Eye (tissue), 1 donor: ENCODE results near the gene CDC45.
"Not testable (repeated sequence)": the region's sequence is repeated elsewhere in the genome, so short reads cannot be mapped to it uniquely, and the experiment has no call there.

Experiments used
- DNase-seq: peaks from one replicate; pipeline ENCODE4 v3.0.0-alpha.2; 2015

The CDC45 gene

GRCh38 chr22:19479355-19480172 lies at the start of gene CDC45:
TSS of gene CDC45 (plus strand) at chr22:19479920. CDS start at chr22:19479969, 49 bp downstream.
- peak; percentile 100 for DNase-seq

GRCh38 chr22:19429950-19430889 lies 49.5 kb upstream of the CDC45 start:
- no peak for DNase-seq

GRCh38 chr22:19430890-19431541 lies 48.7 kb upstream of the CDC45 start:
- DNase-seq = peak; percentile 65

GRCh38 chr22:19431649-19432132 lies 48.0 kb upstream of the CDC45 start, which contains the start of gene HIRA:
TSS of gene HIRA (minus strand) at chr22:19431733. CDS start at chr22:19431476, 257 bp downstream.
- DNase-seq = peak; percentile 91

DNA sequence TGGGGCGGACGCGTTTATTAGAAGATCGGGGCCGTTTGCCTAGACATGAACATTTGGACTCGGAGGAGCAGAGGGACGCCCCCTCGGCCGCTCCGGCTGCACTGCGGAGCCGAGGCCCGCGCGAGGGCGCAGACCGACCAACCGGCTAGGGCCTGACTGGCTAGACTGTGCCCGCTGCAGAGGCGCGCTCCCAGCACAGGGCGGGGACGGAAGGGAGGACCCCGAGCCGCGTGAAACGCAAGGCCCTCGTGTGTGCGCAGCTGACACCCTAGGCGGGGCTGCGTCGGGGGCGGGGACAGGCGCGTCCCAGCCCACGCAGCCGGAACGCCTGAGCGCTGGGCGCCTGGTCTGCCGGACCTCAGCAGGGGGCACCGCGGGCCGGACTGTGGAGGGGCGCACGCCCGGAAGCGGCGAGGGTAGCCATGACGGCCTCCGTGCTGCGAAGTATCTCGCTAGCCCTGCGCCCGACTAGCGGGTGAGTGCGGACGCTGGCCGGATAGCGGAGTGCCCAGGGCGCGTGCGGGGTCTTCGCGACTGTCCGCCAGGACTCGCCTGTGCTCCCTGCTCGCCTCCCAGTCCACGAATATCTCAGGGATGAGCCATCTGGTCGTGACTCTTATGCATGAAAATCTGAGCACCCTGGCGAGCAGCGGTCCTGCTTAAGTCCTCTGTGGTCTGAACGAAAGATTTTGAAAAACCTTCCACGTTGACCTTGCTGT lies 47.4 kb upstream of the CDC45 start, which contains the start of gene MRPL40:
Gene MRPL40, plus strand, starts transcription at position 413 of the 719 bp plus-strand sequence. Its CDS starts 10 bp downstream, at position 423.
- DNase-seq = peak; percentile 96

- DNase-seq = no peak
Measured at GRCh38 chr22:19434401-19434800, 45.3 kb upstream of the CDC45 start.

DNA sequence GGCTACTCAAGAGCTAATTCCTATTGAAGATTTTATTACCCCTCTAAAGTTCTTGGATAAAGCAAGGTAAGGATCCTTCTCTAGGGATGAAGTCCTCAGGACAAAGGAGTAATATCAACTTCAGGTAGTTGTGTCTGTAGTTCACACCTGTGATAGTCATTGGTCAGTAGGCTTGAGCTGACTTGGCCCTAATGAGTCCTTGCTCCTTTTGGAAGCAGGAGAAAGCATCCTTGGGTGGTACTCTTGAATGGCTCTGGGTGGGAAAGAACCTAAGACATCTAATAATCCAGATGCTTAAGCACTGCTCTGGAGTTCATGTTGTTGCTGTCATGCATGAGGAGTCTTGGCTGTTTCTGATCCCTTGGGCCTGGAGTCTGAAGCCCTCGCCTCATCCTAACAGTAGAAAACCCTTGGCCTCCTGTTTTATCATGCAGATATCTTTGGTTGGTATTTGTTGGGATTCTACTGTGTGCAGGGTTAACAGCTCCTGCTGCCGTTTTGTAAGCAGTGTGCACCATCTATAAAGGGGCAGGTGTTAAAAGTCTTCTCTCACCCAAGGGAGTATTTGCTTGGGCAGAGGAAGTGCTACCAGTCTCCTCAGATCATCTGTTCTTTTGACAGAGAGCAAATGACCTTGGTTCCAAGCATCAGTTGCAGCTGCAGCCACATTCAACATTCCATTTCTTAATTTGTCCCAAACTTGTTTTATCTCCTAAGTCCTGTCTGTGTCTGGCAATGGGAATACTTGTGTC lies 44.7 kb upstream of the CDC45 start:
- no peak for DNase-seq

DNA sequence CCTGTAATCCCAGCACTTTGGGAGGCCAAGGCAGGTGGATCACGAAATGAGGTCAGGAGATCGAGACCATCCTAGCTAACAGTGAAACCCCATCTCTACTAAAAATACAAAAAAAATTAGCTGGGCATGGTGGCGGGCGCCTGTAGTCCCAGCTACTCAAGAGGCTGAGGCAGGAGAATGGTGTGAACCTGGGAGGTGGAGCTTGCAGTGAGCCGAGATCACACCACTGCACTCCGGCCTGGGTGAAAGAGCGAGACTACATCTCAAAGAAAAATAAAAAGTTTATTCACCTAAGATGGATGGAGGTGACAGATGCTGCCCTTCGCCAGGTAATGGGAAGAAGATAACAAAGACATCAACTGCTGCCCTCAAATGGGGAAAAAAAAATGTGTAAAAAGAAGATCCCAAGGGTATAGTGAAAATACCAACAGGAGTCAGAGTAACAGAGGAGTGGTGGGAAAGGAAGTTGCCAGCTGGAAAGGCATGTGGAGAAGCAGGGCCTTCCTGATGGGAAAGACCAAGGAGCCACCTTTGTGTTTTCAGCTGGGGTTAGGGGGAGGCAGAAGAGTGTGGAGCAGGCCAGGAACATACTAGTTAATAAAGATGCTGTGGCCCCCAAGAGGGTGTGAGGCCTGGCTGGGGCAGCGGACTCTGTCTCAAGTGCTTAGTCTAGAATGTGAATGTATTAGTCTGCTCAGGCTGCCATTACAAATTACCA lies 43.1 kb upstream of the CDC45 start:
- DNase-seq = not testable (repeated sequence)

- no peak for DNase-seq
Measured at GRCh38 chr22:19438298-19438697, 41.4 kb upstream of the CDC45 start.

- DNase-seq = no peak
Measured at GRCh38 chr22:19440411-19441195, 39.1 kb upstream of the CDC45 start.

DNA sequence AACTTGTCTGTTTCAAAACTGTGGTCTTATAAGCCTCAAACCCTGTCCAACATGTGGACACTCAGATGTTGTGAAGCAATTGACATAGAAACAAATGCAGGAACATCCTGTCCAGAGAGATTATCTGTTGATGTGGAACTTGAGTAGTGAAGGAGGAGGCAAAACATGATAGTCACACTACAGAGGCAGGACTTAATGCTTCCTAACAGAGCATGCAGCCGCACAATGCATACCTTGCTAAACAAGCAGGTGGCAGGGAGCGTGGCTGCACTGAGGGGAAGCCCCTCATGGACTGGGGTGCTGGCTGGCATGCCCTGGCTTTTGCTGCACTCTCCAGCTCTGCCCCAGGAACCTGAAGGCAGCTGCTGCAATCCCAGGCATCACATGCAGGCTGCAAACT lies 37.6 kb upstream of the CDC45 start:
- DNase-seq = no peak

GRCh38 chr22:19443544-19444211 lies 36.0 kb upstream of the CDC45 start:
- no peak for DNase-seq

GRCh38 chr22:19445279-19445982 lies 34.3 kb upstream of the CDC45 start:
- not testable (repeated sequence) for DNase-seq

GRCh38 chr22:19446603-19447329 lies 33.0 kb upstream of the CDC45 start:
- peak; percentile 64 for DNase-seq

DNA sequence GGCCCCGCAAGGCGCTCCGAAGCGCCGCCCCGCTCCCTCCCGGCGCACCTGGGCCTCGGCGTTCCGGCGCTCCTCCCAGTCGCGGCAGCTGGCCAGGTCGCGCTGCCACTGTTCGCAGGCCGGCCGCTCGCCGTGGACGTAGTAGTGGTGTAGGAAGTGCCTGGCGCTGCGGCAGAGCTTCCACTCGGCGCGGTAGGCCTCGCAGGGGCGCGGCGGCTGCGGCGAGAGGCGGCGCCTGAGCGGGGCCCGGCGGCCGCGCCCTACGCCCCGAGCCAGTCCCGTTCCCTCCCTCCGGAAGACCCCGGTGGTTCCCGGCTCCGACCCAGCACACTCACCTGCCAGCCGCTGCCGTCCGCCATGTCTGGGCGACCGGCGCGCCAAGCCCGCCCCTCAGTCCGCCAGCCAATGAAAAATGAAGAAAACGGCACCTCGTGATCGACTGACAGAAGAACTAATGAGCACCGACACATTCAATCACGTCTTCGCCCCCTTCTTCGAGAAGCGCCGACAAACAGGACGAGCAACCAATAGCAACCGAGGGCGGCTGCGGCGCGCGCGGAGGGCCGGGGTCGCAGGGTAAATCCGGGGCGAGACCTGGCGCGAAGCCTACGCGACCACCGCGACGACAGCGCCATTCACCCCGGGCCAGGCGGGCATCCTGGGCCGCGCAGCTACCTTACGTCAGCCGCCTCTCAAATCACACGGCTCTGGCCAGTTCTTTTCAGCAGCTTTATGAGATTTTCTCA lies 32.2 kb upstream of the CDC45 start, which contains the start of gene C22orf39:
Gene C22orf39, minus strand, starts transcription at position 382 of the 746 bp plus-strand sequence. Its CDS starts 23 bp downstream, at position 359.
- peak; percentile 98 for DNase-seq

DNA sequence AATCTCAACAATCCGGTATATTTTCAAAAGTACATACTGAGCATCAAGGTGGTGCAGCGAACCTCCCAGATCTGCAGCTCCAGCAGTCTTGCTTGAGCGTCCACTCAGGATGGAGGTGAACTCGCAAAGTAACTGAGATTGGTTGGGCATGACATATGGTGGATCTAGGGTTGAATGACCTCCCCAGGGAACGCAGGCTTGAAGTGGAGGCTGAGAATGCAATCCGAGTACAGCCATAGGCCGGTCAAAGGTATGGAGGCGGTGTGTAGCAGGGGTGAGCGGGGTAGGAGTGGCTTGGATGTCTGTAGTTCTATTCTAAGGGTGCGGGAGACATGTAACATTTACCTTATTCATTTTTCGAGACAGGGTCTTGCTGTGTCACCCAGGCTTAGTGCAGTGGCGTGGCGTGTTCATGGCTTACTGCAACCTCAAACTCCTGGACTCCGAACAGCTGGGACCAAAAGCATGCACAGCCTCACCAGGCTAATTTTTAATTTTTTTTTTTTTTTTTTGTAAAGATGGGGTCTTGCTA lies 31.6 kb upstream of the CDC45 start:
- peak; percentile 89 for DNase-seq
